PC-9 (cell line): ENCODE results near the gene EPHA1. TPM values are rescaled to one million over a fixed set of nuclear protein-coding genes. Genes with fewer than 3 reads are reported as not detected.

Experiments used
- BruUV-seq: library from RNA; stranded (reverse); fragments of 400-500 nt; replicated peaks from 2 replicates; lab custom pipeline; 2021; lab: Mats Ljungman, UMichigan
- CTCF ChIA-PET: fragments of 300-600 bp; sonication (Branson Sonifier 250); formaldehyde crosslinking; loops from one replicate; lab custom pipeline; 2022; ENCODE audit warnings: antibody characterized with exemption; lab: Charles Lee
- POLR2A ChIA-PET: fragments of 300-600 bp; sonication (Branson Sonifier 250); formaldehyde crosslinking; loops from one replicate; lab custom pipeline; 2022; ENCODE audit warnings: antibody characterized with exemption; ENCODE audit not compliant: unreplicated experiment; lab: Charles Lee
- DNase-seq, 2 experiments: peaks; one replicate each; pipeline versions ENCODE4 v3.0.0 to v3.0.0-alpha.2; 2015 to 2022; ENCODE audit warnings: mixed read lengths in 1 of 2
- H2AFZ ChIP-seq: fragments of 200-600 bp; sonication (generic); 2 replicates; pipeline ENCODE4 v1.8.1; 2017; ENCODE audit warnings: antibody characterized with exemption
- H3F3A ChIP-seq: fragments of 200-600 bp; sonication (generic); 2 replicates; pipeline ENCODE4 v1.8.1; 2017; ENCODE audit warnings: antibody characterized with exemption, mild to moderate bottlenecking, low read depth; ENCODE audit not compliant: insufficient read depth
- H3K27ac ChIP-seq: fragments of 200-600 bp; sonication (generic); 2 replicates; pipeline ENCODE4 v1.6.1; 2016; ENCODE audit warnings: mixed run types
- H3K27me3 ChIP-seq: fragments of 200-600 bp; sonication (generic); 2 replicates; pipeline ENCODE4 v1.6.1; 2016; ENCODE audit warnings: low read depth, mixed run types; ENCODE audit not compliant: insufficient read depth
- H3K36me3 ChIP-seq: fragments of 200-600 bp; sonication (generic); 2 replicates; pipeline ENCODE4 v1.6.1; 2016; ENCODE audit warnings: low read depth, mixed run types
- H3K4me1 ChIP-seq: fragments of 200-600 bp; sonication (generic); replicated peaks from 2 replicates; pipeline ENCODE4 v1.6.1; 2016; ENCODE audit warnings: mixed run types; ENCODE audit not compliant: insufficient read depth
- H3K4me2 ChIP-seq: fragments of 200-600 bp; sonication (generic); 2 replicates; pipeline ENCODE4 v1.6.1; 2017; ENCODE audit warnings: mixed run types
- H3K4me3 ChIP-seq: fragments of 200-600 bp; sonication (generic); 2 replicates; pipeline ENCODE4 v1.6.1; 2016; ENCODE audit warnings: mixed run types
- H3K79me2 ChIP-seq: fragments of 200-600 bp; sonication (generic); 2 replicates; pipeline ENCODE4 v1.6.1; 2017; ENCODE audit warnings: low read depth, mixed run types
- H3K9me2 ChIP-seq: fragments of 200-600 bp; sonication (generic); 2 replicates; pipeline ENCODE4 v1.8.1; 2017; ENCODE audit warnings: mild to moderate bottlenecking; ENCODE audit not compliant: insufficient read depth
- H3K9me3 ChIP-seq: fragments of 200-600 bp; sonication (generic); 2 replicates; pipeline ENCODE4 v1.8.1; 2016; ENCODE audit warnings: low read depth; ENCODE audit not compliant: insufficient read depth
- H4K20me1 ChIP-seq: fragments of 200-600 bp; sonication (generic); 2 replicates; pipeline ENCODE4 v1.8.1; 2017; ENCODE audit not compliant: insufficient read depth
- EZH2 ChIP-seq: fragments of 200-600 bp; sonication (generic); IDR thresholded peaks from 2 replicates; pipeline ENCODE4 v1.8.0; 2017; ENCODE audit warnings: antibody characterized with exemption, low read depth
- intact Hi-C: fragments of 100-400 bp; cut with micrococcal nuclease; formaldehyde crosslinking; loops from one replicate; pipeline ENCODE4 v1.10.0; 2022; ENCODE audit not compliant: unreplicated experiment
- total RNA-seq: library from RNA; stranded (reverse); gene quantifications from 2 replicates; pipeline ENCODE4 v1.2.3, GENCODE V29; 2021
- TF ChIP-seq, protein P1 (sequence below): fragments of 200-600 bp; sonication (generic); conservative IDR thresholded peaks from 2 replicates; pipeline ENCODE4 v1.6.1; 2017; ENCODE audit warnings: mixed run types, antibody characterized with exemption, mild to moderate bottlenecking, moderate library complexity

The EPHA1 gene
- total RNA-seq, 1 experiment from 2014 or later, result 35.5 TPM

DNA sequence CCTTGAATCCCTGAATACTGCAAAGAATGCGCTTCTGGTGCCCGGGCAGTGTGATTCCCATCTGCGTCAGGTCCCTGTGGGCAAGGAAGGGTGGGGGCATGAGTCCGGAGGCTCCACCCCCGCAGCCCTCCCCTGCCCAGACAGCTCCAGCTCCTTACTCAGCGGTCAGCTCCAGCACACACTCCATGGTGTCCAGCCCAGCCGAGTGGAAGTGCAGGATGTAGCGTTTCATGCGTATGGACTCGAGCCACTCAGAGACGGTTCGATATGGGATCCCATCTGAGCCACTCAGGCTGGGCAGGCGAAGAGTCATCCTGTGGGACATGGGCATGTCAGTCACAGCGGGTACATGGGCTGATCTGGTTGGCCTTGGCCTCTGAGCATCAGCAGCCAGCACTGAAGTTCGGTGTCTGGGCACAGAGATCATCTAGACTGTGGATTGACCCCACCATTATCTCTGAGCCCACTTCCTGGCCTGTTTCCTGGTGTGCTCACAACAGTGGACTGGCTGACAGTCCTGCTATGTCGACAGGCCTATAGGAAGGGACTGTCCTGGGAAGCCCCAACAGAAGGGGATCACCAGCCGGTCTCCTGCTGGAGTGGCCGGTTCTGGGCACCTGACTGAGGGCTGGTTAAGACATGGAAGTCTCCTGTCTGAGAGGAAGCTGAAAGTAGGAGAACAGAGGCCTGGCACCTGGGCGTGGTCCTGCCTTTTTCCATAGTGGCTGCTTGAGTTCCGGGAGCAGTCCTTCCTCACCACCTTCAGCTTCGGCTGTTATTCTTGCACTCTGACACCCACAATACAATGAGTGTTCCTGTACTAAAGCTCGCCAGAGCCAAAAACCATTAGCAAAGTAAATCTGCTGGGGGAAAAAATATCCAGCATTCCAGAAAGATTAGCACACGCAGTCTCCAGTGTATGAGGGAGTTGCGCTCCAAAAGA lies 16.9 kb downstream of the EPHA1 start:
- POLR2A ChIA-PET, result no interaction called here
- H3K36me3 ChIP-seq, result 0 out of 2 replicates have a peak, but pooled peaks cover 30% of the 10 kb centered on the region
- intact Hi-C loops, result no loop called here
- no peaks in the 10 kb centered on the region for H3K27me3 ChIP-seq
- no peak overlapping the region for H3K4me2 ChIP-seq
- peaks cover 12% of the 10 kb centered on the region; the same call in 1 of the 2 replicates for H3F3A ChIP-seq
- CTCF ChIA-PET, result no interaction called here
- H3K9me2 ChIP-seq, result no peaks in the 10 kb centered on the region
- no TSS peak for BruUV-seq
- TF ChIP-seq, protein P1, sequence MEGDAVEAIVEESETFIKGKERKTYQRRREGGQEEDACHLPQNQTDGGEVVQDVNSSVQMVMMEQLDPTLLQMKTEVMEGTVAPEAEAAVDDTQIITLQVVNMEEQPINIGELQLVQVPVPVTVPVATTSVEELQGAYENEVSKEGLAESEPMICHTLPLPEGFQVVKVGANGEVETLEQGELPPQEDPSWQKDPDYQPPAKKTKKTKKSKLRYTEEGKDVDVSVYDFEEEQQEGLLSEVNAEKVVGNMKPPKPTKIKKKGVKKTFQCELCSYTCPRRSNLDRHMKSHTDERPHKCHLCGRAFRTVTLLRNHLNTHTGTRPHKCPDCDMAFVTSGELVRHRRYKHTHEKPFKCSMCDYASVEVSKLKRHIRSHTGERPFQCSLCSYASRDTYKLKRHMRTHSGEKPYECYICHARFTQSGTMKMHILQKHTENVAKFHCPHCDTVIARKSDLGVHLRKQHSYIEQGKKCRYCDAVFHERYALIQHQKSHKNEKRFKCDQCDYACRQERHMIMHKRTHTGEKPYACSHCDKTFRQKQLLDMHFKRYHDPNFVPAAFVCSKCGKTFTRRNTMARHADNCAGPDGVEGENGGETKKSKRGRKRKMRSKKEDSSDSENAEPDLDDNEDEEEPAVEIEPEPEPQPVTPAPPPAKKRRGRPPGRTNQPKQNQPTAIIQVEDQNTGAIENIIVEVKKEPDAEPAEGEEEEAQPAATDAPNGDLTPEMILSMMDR, result no peak
- no peak for TF ChIP-seq EZH2
- no peaks in the 10 kb centered on the region for H3K9me3 ChIP-seq
- no peak overlapping the region for H3K4me3 ChIP-seq
- no peak for DNase-seq
- no peaks in the 10 kb centered on the region for H3K4me1 ChIP-seq
- H2AFZ ChIP-seq, result no peak overlapping the region
- no peaks in the 10 kb centered on the region for H3K79me2 ChIP-seq
- peaks cover 18% of the 10 kb centered on the region; the same call in 1 of the 2 replicates for H4K20me1 ChIP-seq
- no peak overlapping the region for H3K27ac ChIP-seq

DNA sequence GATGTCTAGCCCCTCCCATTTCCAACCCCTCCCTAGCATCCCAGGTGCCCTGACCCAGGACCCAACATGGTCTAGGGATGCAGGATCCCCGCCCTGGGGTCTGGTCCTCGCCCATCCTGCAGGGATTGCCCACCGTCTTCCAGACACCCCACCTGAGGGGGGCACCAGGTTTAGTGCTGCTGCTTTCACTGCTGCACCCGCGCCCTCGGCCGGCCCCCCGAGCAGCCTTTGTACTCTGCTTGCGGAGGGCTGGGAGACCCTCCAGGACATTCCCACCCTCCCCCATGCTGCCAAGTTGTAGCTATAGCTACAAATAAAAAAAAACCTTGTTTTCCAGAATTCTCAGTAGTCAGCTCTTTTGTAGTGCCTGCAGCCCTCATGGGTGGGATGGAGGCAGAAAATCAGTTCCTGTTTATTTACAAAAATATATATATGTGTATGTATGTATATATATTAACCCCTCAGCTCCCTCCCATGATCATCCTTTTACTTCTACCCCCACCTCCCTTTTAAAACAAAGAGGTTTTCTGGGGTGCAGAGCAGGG lies 17.8 kb downstream of the EPHA1 start:
- no peaks in the 10 kb centered on the region for H3K27me3 ChIP-seq
- no TSS peak for BruUV-seq
- H3K4me2 ChIP-seq, result no peak overlapping the region
- no peaks in the 10 kb centered on the region for H3K9me3 ChIP-seq
- peaks cover 12% of the 10 kb centered on the region; the same call in 1 of the 2 replicates for H3F3A ChIP-seq
- intact Hi-C loops, result no loop called here
- DNase-seq, result no peak
- peaks cover 25% of the 10 kb centered on the region; the same call in 1 of the 2 replicates for H4K20me1 ChIP-seq
- H3K79me2 ChIP-seq, result peaks cover 6% of the 10 kb centered on the region; the same call in 1 of the 2 replicates
- TF ChIP-seq, protein P1, result no peak
- no peak for TF ChIP-seq EZH2
- 0 out of 2 replicates have a peak, but pooled peaks cover 30% of the 10 kb centered on the region for H3K36me3 ChIP-seq
- no peaks in the 10 kb centered on the region for H3K4me1 ChIP-seq
- no peak overlapping the region for H2AFZ ChIP-seq
- CTCF ChIA-PET, result no interaction called here
- no peak overlapping the region for H3K4me3 ChIP-seq
- no peaks in the 10 kb centered on the region for H3K9me2 ChIP-seq
- POLR2A ChIA-PET, result interaction anchor here (0.6 kb wide), 1 partner anchor 13 kb away, joined by 6 read pairs; no protein-coding TSS in a partner anchor
- no peak overlapping the region for H3K27ac ChIP-seq

DNA sequence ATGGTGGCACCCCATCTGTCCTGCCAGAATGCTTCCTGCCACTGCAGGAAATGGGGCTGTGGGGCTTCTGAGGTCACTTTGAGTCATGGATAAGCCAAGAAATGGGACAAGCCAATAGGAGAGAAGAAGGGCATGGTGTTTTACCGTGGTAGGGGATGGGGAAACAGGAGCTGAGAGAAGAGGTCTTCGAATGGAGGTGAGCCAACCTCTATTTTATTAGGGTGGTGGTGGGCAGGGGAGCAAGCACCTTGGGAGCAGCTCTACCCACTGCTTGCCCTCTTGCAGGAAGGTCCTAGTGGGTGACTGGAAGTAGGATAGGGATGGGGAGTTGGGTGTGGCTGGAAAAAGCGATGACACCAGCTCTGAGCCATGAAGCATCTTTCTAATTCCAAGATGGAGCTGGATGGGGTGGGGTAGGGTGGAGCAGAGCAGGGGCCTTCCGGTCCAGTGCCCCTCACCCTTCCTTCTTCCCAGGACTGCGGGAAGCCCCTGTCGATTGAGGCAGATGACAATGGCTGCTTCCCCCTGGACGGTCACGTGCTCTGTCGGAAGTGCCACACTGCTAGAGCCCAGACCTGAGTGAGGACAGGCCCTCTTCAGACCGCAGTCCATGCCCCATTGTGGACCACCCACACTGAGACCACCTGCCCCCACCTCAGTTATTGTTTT lies 18.4 kb downstream of the EPHA1 start:
- no peak overlapping the region for H3K4me3 ChIP-seq

More for the DNA sequence above, 18.4 kb downstream of the EPHA1 start:
- Histone ChIP-seq H3F3A (peaks cover 12% of the 10 kb centered on the region; the same call in 1 of the 2 replicates), H3K27me3 (no peaks in the 10 kb centered on the region), H4K20me1 (peaks cover 30% of the 10 kb centered on the region; the same call in 1 of the 2 replicates), H3K9me3 (no peaks in the 10 kb centered on the region), H3K36me3 (0 out of 2 replicates have a peak, but pooled peaks cover 30% of the 10 kb centered on the region), H2AFZ (no peak overlapping the region), H3K4me1 (no peaks in the 10 kb centered on the region), H3K4me2 (no peak overlapping the region), H3K9me2 (no peaks in the 10 kb centered on the region), H3K79me2 (peaks cover 11% of the 10 kb centered on the region; the same call in 1 of the 2 replicates), H3K27ac (no peak overlapping the region)
- ChIA-PET CTCF (no interaction called here), POLR2A (interaction anchor here (0.6 kb wide), 1 partner anchor 14 kb away, joined by 6 read pairs; no protein-coding TSS in a partner anchor)
- DNase-seq, result no peak
- intact Hi-C loops, result no loop called here
- BruUV-seq, result TSS peak; percentile 9
- TF ChIP-seq, protein P1, result no peak
- no peak for TF ChIP-seq EZH2
